Measurements from ENCODE around the gene RUVBL1.

Gene RUVBL1

GRCh38 chr3:128080323-128081080, 43.1 kb downstream of the RUVBL1 start:
- TF ChIP-seq CTCF (IDR thresholded peaks at IDR 0.05) = no peak

- TF ChIP-seq CTCF (IDR thresholded peaks at IDR 0.05) = no peak
Measured at GRCh38 chr3:128079823-128080222, 43.8 kb downstream of the RUVBL1 start.

- TF ChIP-seq CTCF (IDR thresholded peaks at IDR 0.05) = no peak
Measured at GRCh38 chr3:128078875-128079274, 44.7 kb downstream of the RUVBL1 start.

GRCh38 chr3:128078322-128078721, 45.3 kb downstream of the RUVBL1 start:
- TF ChIP-seq CTCF (IDR thresholded peaks at IDR 0.05) = no peak

GRCh38 chr3:128077665-128078064, 45.9 kb downstream of the RUVBL1 start:
- no peak for TF ChIP-seq CTCF (IDR thresholded peaks at IDR 0.05)

- TF ChIP-seq CTCF (IDR thresholded peaks at IDR 0.05) = no peak
Measured at GRCh38 chr3:128077202-128077624, 46.4 kb downstream of the RUVBL1 start.

GRCh38 chr3:128076483-128077201, 47.0 kb downstream of the RUVBL1 start:
- no peak for TF ChIP-seq CTCF (IDR thresholded peaks at IDR 0.05)
